Cortex of kidney (tissue), 1 donor: ENCODE data around the gene PRSS8.
"Not testable (repeated sequence)": the region's sequence is repeated elsewhere in the genome, so short reads cannot be mapped to it uniquely, and the experiment has no call there.

Experiments
- DNase-seq: peaks from one replicate; lab custom pipeline; 2025; lab: John Stamatoyannopoulos, UW

The PRSS8 gene

DNA sequence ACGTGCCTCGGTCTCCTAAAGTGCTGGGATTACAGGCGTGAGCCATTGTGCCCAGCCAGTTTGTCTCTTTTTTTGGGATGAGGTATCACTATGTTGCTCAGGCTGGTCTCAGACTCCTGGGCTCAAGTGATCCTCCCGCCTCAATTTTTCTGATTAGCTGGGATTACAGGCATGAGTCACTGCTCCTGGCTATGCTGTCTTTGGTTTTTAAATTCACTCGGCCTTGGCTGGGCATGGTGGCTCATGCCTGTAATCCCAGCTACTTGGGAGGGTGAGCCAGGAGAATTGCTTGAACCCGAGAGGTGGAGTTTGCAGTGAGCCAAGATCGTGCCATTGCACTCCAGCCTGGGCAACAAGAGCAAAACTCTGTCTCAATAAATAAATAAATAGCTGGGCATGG, 8.9 kb upstream of the PRSS8 start:
- not testable (repeated sequence) for DNase-seq

DNA sequence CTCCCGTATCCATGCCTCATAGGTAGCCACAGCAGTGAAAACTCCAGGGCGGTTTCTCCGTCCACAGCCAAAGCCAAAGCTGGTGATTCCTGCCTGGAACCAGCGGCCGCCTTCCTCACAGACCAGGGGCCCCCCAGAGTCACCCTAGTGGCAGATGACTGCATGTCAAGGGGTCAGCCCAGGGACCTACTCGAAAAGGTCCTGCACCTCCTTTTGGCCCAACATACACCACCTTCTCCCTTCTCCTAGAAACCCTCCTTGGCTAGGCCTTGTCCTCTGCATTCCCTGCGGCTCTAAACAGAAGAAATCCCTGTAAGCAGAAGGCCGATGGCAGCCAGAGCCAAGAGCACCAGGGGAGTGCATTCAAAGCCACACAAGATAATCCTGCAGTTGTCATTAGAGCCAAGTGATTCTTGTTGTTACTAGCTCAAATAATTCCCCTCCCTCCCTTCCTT, 8.2 kb upstream of the PRSS8 start:
- DNase-seq, result no peak

DNA sequence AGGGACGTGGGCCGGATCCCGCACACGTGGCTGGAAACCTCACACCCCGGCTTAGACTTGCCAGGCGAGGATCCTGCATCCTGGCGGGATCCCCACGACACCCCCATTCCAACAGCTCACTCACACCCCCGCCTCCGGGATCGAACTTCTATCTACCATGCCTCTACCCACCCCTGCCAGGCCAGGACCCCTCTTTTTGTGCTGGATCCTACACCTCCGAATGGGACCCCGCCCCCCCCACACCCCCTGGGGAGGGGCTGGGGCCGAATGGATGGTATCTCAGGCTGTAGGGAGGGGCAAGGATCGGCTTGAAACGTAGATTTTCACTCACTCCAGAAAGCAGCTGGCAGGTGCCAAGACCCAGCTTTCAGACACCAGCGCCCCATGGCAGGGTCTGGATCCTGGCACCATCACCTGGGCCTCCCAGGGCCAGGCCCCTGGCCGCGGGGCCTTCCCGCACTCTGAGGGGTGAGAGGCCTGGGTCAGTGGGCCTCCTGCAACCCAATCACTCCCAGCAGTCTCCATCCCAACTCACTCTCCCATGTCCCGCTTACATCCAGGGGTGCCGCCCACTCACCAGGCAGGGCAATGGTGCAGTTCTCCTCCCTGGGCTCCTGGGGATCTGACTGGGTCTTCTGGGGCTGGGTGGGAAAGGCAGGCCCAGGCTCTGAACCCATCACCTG, 7.6 kb upstream of the PRSS8 start:
- no peak for DNase-seq

DNA sequence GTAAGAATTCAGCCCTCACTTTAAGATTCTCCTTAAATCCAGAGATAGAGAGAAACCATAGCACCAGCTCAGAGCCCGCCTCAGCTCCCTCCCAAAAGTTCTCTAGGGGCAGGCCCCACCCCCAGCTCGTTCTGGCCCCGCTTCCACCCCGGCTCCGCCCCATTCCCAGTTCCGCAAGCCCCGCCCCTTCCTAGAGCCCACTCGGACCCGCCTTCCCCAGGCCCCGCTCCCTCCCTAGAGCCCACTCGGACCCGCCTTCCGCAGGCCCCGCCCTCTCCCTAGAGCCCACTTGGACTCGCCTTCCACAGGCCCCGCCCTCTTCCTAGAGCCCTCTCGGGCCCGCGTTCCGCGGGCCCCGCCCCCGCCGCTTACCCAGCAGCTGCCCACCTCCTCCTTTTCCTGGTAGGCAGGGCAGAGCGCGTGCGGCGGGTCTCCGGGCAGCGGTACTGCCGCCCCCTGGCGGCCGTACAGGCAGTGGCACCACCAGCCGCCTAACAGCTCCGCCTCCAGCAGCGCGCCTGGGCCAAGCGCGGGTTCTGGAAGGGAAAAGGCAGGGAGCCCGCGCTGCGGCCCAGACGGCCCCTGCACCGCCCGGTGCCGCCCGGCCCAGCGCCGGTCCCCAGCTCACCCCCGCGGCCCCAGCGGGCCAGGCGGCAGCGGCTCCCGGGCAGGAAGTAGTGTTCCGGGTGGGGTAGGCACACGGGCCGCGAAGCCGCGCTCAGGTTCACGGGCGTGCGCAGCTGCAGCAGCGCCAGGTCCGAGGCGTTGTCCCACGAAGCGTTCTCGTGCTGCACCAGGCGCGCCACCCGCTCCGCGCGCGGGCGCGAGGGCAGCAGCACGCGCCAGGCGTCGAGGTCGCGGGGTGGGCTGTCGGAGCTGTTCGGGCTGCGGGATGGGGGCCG, 6.8 kb upstream of the PRSS8 start:
- DNase-seq, result no peak

DNA sequence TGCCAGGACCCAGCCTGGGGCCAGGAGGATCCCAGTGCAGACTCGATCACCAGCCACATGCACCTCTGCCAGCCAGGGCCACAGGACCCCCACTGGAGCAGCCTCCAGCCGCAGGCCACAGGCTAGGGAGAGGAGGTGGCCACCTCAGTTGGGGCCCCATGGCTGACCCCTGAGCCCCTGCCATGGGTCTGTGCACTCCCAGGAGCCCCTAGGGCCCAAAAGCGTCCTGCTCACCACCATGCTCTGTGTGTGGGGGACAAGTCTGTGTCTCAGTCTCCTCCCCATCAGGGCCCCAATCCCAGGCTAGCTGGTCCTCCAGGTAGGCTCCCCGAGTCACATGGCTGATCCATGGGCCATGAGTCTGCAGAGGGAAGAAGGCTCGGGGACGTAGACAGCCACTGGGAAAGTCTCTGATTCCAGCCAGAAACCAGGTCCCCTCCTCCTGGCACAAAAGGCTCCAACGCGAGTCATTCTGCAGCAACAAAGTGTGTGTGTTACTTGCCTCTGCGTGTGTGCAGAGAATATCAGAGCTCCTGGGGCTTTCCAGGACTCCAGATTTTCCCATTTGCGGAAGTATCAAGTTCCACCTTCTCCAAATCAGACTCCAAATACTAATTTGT, 6.1 kb upstream of the PRSS8 start:
- DNase-seq, result no peak

DNA sequence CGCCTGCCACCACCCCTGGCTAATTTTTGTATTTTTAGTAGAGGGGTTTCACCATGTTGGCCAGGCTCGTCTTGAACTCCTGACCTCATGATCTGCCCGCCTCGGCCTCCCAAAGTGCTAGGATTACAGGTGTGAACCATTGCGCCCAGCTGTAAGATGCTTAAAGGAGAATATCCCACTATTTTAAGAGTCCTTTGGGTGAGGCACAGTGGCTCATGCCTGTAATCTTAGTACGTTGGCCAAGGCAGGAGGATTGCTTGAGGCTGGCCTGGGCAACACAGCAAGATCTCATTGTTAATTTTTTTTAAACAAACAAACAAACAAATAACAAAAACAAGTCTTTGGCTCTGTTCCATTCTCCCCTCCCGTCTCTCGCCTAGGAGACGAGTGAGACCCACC, 5.5 kb upstream of the PRSS8 start:
- not testable (repeated sequence) for DNase-seq

DNA sequence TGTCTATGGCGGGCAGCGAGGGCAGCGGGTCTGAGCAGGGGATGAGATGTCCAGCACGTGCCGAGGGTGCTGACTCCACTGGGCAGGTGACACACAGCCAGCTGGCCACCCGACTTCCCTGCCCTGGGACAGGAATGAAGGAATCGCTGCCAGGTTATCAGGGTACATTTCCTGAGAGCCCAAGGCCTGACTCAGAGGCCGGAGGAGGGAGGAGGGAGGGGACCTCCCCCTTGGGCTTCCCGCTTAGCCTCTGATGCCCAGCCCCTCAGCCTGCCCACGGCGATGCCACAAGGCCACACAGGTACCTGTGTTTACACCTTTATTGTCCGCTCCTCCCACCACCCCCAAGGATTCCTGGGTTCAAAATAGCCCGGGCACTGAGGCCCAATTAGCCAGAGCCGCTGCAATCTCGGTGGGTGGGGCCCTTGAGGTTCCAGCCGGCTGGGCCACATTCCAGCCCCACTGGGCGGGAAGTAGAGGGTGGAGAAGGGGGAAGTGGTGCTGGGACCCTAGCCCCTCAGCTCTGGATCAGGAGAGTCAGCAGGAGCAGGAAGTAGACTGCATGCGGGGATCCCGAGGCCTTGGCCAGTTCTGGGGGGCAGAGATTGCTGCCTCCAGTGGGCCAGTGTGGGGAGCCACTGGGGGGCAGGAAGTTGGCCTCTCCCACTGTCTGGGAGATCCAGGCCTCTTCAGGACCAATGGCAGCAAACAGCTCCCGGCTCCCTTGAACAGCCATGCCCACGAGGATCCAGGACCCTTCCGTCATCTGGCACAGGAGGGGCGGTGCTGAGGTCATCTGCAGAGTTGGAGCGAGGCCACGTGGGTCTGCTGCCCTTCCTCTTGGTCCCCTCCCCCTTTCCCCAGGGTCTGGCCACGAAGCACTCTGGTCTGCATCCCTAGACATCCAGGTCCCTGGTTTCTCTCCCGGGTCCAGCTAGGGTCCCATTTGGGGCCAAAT, 3.4 kb upstream of the PRSS8 start:
- DNase-seq, result no peak

DNA sequence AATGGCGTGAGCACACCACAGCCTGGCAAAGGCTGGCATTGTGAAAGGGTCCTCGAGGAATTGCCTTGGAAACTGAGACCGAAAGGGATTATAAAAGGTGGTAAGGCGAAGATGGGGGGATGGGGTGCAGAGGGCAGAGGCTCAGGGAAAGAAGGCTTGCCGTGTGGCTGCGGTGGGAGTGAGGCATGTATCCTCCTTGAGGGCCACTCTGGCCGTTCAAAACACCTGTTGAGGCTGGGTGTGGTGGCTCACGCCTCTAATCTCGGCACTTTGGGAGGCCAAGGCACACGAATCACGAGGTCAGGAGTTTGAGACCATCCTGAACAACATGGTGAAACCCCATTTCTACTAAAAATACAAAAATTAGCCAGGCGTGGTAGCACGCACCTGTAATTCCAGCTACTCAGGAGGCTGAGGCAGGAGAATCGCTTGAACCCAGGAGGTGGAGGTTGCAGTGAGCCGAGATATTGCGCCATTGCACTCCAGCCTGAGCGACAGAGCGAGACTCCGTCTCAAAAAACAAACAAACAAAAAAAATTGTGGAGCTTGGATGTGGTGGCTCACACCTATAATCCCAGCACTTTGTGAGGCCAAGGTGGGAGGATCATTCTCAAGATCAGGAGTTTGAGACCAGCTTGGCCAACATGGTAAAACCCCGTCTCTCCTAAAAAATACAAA, 1.4 kb upstream of the PRSS8 start:
- DNase-seq, result not testable (repeated sequence)

DNA sequence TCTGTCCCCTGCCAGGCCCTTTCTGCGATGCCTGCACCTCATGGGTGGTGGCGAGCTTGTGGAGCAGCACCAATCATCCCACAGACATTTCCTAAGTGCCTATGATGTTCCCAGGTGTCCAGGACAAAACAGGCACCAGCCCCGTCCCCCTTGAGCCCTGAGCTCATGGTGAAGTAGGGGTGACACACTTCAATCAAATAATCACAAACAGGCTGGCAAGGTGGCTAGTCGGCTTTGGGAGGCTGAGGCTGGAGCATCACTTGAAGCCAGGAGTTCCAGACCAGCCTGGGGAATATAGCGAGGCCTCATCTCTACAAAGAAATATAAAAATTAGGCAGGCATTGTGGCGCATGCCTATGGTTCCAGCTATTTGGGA, 748 bp upstream of the PRSS8 start:
- DNase-seq, result no peak

DNA sequence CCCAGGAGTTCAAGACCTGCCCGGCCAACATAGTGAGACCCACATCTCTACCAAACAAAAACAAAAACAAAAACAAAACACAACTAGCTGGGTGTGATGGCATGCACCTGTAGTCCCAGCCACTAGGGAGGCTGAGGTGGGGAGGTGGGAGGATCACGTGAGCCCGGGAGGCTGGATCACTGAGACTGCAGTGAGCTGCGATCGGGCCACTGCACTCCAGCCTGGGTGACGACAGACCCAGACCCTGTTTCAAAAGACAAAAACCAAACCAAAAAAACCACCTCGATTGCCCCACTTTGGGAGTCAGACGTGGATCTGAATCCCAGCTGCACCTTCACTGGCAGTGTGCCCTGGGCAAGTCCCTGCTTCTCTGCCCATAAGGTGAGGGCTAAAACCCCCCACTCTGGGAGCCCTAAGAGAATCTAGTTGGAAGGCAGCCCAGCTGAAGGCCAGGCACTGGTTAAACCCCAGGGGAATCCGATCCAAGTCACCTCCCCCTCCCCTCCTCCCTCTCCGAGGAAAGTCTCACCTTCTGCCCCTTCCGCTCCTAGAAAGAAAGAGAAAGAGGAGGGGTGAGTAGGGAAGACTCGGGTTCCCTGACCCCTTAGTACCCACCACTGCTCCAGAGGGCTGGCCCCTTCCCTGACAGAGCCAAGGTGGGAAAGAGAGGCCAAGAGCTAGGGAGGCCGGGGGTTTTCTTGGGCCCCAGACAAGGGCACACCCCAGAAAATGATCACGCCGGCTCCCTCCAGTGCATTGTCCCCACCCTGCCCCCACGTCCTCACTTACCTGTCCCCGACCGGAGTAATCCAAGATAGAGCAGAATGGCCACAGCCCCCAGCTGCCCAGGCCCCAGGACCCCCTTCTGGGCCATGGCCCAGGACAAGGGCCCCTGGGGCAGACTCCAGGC, 647 bp downstream of the PRSS8 start:
- no peak for DNase-seq

DNA sequence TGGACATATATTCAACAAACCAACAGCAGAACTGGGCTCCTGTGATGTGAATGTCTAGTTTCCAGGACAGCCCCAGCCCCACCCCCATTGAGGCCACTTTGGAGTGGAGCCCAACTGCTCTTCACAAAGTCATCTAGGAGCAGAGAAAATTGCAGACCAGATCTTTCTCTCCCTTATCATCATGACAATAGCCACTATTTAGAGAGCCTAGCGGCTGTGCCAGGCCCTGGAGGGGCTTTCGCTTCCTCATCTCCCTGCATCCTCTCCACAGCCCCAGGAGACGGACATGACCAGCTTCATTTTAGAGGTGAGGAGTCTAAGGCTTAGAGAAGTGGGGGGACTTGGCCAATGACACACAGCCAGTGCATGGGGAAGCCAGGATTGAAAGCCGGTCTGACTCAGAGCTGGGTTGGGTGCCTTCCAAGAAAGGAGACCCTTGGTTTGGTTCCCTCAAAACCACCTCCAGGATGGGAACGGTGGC, 1.4 kb downstream of the PRSS8 start:
- no peak for DNase-seq

DNA sequence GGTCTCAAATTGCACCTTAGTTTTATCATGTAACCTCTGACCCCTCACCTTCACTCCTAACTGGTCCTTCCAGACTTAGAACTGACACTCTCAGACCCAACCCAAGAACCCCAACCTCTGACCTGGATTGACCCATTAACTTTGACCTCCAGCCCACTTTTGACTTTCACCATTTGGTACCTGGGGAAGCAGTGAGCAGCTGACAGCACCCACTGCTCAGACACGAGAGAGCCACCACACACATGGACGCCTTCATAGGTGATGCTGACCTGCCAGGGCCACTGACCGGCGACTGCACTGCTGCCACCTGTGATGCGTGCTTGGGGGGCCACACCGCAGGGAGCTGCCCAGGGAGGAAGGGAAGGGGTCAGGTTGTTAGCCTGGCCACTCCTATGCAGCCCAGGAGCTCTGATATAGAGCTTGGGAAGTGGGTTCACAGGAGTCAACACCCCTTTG, 2.5 kb downstream of the PRSS8 start:
- no peak for DNase-seq

DNA sequence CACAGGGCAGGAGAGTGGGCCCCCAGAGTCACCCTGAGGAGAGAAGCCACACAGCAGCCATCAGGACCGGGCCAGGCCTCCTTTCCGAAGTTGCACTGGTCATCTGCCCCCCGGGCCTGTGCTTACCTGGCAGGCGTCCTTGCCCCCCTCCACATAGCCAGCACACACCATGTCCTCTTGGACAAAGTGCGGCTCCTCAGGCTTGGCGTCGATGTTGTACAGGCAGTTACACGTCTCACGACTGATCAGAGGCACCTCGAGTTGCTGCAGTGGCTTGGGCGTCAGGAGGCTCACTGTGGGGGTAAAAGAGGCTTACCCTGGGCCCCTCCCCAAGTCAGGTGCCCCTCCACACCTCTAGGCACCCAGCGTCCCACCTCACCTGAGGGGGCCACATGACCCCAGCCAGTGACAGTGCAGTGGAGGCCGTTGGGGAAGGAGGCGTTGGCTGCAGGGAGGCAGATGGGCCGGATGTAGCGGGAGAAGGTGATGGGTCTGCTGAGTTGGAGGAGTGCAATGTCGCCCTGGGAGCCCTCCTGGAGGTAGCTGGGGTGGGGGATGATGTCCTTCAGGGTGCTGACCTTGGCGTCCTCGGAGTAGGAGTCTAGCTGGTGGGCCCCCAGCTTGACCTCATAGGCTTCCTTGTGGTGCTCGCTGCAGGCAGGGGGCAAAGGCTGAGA, 3.1 kb downstream of the PRSS8 start:
- DNase-seq, result no peak

DNA sequence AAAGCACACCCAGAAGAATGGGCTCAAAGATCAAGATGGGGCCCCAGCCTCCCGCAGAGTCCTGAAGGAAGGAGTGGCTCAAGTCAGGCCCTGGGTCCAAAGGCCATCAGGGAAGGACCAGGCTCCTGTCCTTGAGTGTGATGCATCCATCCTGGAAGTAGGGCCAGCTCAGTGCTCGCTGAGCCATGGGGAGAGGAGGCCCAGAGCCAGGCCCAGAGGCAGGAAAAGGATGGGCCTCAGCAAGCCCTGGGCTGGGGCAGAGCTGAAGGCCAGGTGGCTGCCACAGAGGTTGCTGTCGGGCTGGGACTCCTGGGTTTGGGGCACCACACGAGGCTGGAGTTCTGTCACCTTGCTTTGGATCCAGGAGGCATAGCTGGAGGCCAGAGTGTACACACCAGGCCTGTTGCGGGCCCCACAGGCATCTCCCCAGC, 3.7 kb downstream of the PRSS8 start:
- DNase-seq, result no peak

DNA sequence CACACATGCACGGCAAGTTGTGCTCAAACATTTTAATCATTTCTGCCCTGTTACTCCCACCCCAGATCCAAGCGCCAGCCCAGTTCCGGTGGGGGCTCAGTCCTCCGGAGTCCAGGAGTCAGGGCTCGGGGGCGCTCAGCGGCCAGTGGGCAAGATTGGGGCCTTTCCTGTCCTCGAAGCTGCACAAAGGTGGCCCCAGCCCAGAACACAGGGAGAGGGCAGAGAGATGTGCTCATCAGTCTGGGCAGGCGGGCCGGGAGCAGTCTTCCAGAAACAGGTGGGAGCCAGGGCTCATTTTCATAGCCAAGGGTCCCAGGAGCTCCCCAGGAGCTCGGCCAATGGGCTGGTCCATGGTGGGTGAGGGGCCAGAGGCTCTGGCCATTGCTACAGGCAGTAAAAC, 4.1 kb downstream of the PRSS8 start:
- DNase-seq, result no peak

DNA sequence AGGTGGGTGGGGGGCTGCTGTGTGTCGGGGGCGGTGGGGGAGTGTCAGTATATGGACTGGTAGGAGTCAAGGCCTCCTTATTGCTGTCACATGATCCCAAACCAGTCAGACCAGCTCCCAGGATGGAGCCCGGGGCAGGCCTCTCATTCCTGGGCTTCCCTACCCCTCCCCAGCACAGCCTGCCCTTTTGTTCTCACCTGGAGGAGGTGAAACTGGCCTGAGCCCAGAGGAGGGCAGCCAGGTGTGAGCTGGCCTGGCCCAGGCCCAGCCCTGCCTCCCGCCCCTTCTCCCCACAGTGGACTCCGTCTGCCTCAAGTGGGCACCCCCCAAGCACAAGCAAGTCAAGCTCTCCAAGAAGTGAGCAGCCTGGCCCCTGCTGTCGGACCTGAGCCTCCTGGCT, 4.6 kb downstream of the PRSS8 start:
- DNase-seq, result no peak

DNA sequence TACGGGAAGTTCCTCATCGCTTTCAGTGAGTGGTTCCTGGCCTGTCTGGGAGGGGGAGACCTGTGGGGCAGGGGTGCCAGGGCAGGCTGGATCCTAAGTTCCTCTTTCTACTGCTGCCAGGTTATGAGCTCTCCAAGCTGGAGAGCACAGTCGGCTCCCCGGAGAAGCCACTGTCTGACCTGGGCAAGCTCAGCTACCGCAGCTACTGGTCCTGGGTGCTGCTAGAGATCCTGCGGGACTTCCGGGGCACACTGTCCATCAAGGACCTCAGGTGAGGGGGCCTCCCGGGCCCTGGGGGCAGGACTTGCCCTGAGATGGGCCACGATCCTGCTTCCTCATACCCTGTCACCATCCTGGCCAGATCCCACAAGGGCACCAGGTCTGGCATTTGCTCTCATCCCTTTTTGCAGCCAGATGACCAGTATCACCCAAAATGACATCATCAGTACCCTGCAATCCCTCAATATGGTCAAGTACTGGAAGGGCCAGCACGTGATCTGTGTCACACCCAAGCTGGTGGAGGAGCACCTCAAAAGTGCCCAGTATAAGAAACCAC, 5.1 kb downstream of the PRSS8 start:
- DNase-seq, result no peak

DNA sequence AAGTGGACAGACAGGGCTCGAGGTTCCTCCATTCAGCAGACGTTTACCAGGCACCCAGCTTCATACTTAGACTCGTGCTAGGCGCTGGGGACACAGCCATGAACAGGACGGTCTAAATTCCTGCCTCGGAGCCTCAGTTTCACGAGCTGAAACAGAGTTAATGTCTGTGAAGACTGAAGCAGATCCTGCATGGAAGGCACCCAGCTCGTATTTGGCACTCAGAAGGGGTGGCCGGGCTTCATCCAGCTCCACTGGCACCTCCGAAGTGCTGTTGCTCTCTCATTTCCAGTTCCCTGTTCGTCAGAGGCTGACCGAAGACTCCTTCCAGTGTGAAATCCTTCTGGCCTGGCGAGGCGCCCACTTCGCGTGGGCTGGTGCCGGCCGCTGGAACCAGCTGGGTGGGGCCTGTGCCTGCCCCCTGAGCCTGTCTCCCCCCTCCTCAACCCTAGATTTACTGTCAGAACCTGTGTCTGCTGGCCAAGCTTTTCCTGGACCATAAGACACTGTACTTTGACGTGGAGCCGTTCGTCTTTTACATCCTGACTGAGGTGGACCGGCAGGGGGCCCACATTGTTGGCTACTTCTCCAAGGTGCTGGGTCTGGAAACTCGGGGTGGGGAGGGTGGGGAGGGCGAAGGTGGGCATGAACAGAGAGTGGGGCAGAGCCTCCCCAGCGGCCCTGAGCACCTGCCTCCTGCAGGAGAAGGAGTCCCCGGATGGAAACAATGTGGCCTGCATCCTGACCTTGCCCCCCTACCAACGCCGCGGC, 5.8 kb downstream of the PRSS8 start:
- no peak for DNase-seq
